Erythroblast (primary cell): ENCODE data around the gene JAM3.

Experiments used
- GATA1 ChIP-seq: IDR thresholded peaks from 2 replicates; pipeline ENCODE4 v1.6.1; 2011; ENCODE audit warnings: low read depth, mild to moderate bottlenecking, control low read depth, low read length, moderate library complexity
- POLR2A ChIP-seq: IDR thresholded peaks from 2 replicates; pipeline ENCODE4 v1.6.1; 2011; ENCODE audit warnings: mild to moderate bottlenecking, low read length

- TF ChIP-seq POLR2A (no peak), GATA1 (no peak)
Measured at GRCh38 chr11:134032501-134033091, 36.3 kb upstream of the JAM3 start.
